Measurements from ENCODE around the gene TXNDC5.

DNA sequence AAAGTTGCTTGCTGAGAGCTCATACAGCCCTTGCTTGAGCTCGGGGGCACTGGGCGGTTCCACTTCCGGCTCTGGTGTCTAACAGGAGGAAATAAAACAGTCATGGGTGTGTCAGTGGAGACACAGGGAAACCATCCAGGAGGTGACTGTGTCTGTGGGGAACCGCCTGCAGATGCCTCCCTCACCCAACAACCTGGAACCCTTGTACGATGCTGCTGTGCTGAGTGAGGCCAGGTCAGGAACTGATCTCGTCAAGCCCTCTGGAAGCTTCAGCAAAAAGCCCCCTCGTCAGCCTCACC lies 15.5 kb downstream of the TXNDC5 start:
- TF ChIP-seq EGR1 (IDR thresholded peaks at IDR 0.05; ENCODE audit: low read depth in 2 of 2) (no peak), FOXA1 (IDR thresholded peaks at IDR 0.05) (no peak)
- TF ChIP-seq, protein P1, sequence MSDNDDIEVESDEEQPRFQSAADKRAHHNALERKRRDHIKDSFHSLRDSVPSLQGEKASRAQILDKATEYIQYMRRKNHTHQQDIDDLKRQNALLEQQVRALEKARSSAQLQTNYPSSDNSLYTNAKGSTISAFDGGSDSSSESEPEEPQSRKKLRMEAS (IDR thresholded peaks at IDR 0.05) = no peak
- TF ChIP-seq, protein P2, sequence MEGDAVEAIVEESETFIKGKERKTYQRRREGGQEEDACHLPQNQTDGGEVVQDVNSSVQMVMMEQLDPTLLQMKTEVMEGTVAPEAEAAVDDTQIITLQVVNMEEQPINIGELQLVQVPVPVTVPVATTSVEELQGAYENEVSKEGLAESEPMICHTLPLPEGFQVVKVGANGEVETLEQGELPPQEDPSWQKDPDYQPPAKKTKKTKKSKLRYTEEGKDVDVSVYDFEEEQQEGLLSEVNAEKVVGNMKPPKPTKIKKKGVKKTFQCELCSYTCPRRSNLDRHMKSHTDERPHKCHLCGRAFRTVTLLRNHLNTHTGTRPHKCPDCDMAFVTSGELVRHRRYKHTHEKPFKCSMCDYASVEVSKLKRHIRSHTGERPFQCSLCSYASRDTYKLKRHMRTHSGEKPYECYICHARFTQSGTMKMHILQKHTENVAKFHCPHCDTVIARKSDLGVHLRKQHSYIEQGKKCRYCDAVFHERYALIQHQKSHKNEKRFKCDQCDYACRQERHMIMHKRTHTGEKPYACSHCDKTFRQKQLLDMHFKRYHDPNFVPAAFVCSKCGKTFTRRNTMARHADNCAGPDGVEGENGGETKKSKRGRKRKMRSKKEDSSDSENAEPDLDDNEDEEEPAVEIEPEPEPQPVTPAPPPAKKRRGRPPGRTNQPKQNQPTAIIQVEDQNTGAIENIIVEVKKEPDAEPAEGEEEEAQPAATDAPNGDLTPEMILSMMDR (IDR thresholded peaks at IDR 0.05; ENCODE audit: low read depth, low read length, missing input control) = no peak
- TF ChIP-seq, protein P3, sequence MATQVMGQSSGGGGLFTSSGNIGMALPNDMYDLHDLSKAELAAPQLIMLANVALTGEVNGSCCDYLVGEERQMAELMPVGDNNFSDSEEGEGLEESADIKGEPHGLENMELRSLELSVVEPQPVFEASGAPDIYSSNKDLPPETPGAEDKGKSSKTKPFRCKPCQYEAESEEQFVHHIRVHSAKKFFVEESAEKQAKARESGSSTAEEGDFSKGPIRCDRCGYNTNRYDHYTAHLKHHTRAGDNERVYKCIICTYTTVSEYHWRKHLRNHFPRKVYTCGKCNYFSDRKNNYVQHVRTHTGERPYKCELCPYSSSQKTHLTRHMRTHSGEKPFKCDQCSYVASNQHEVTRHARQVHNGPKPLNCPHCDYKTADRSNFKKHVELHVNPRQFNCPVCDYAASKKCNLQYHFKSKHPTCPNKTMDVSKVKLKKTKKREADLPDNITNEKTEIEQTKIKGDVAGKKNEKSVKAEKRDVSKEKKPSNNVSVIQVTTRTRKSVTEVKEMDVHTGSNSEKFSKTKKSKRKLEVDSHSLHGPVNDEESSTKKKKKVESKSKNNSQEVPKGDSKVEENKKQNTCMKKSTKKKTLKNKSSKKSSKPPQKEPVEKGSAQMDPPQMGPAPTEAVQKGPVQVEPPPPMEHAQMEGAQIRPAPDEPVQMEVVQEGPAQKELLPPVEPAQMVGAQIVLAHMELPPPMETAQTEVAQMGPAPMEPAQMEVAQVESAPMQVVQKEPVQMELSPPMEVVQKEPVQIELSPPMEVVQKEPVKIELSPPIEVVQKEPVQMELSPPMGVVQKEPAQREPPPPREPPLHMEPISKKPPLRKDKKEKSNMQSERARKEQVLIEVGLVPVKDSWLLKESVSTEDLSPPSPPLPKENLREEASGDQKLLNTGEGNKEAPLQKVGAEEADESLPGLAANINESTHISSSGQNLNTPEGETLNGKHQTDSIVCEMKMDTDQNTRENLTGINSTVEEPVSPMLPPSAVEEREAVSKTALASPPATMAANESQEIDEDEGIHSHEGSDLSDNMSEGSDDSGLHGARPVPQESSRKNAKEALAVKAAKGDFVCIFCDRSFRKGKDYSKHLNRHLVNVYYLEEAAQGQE (IDR thresholded peaks at IDR 0.05) = no peak

Data from liver (tissue), 3 donors.